ENCODE results near the gene RILPL2. TPM values are rescaled to one million over a fixed set of nuclear protein-coding genes. Genes with fewer than 3 reads are reported as not detected.
A peak's percentile ranks its signal among the peaks of the same experiment; 100 is the strongest.

Gene RILPL2
- total and polyA plus RNA-seq, 2 of the 13 experiments (the other 11 are each of a cell fraction or from before 2014, with no cell fraction given) = 2.7 to 8.1 TPM

- Histone ChIP-seq H4K20me1 (ENCODE audit: insufficient read depth, low read length) (no peaks in the 10 kb centered on the region), H3K27ac (ENCODE audit: extremely low read length, insufficient read depth, low read length) (no peak overlapping the region), H3K9ac (ENCODE audit: insufficient read depth, low read depth, low read length) (no peak overlapping the region), H3K36me3 (replicated peaks in 1 of 2; ENCODE audit: control insufficient read depth in 1 of 2, insufficient read depth in 2 of 2, low read length in 2 of 2) (no peaks in the 10 kb centered on the region), H3K4me2 (ENCODE audit: low read depth, low read length) (no peak overlapping the region), H3K4me1 (ENCODE audit: insufficient read depth, low read length) (peaks cover 53% of the 10 kb centered on the region), H3K4me3 (replicated peaks in 1 of 3; ENCODE audit: insufficient read depth in 1 of 3, low read depth in 2 of 3, low read length in 3 of 3) (no peak overlapping the region), H3K9me3 (ENCODE audit: low read length) (no peaks in the 10 kb centered on the region), H3K27me3 (ENCODE audit: control insufficient read depth in 1 of 2, insufficient read depth in 2 of 2, low read length in 2 of 2) (no peaks in the 10 kb centered on the region), H3K79me2 (ENCODE audit: insufficient read depth, low read length) (no peaks in the 10 kb centered on the region), H2AFZ (ENCODE audit: low read length) (no peak overlapping the region)
- intact Hi-C loops (cut with micrococcal nuclease; ENCODE audit: unreplicated experiment) (no loop called here), in situ Hi-C loops (cut with HindIII; ENCODE audit: extremely low pct_ligation_motif_present, low pct_unique_long_range_greater_than_20kb) (no loop called here)
- FAIRE-seq = no peak
- CTCF ChIA-PET (ENCODE audit: low intra/inter-chr PET ratio, low total read pairs) = no interaction called here
- WGBS (ENCODE audit: low lambda C conversion rate) = 22% methylated on average over 8 of the region's 8 CpGs
- DNase-seq (ENCODE audit: low spot score) = peak; percentile 78
- peak; percentile 27 for ATAC-seq
- POLR2A ChIA-PET = no interaction called here
- no TSS peak for BruUV-seq (replicated peaks)
- TF ChIP-seq ZNF441 (CRISPR knock-in tag; IDR thresholded peaks at IDR 0.05; ENCODE audit: borderline replicate concordance) = no peak
- TF ChIP-seq ZNF747 (CRISPR knock-in tag; IDR thresholded peaks at IDR 0.05; ENCODE audit: borderline replicate concordance) = no peak
- TF ChIP-seq ZMYM3 (CRISPR knock-in tag; IDR thresholded peaks at IDR 0.05) = 0 out of 2 replicates have a peak, but pooled peaks have one; percentile 32
- TF ChIP-seq RFX3 (CRISPR knock-in tag; IDR thresholded peaks at IDR 0.05) = no peak
- peak; percentile 78; the same call in 1 of the 2 replicates for TF ChIP-seq CEBPB (IDR thresholded peaks at IDR 0.05; ENCODE audit: borderline replicate concordance, low read depth, low read length)
- no peak for TF ChIP-seq ZNF138 (CRISPR knock-in tag; IDR thresholded peaks at IDR 0.05; ENCODE audit: low read depth)
- TF ChIP-seq FOXA3 (CRISPR knock-in tag; IDR thresholded peaks at IDR 0.05) = 0 out of 2 replicates have a peak, but pooled peaks have one; percentile 7
- peak; percentile 23; the same call in 1 of the 2 replicates for TF ChIP-seq TCF7L2 (IDR thresholded peaks at IDR 0.05; ENCODE audit: low read depth, low read length)
- no peak for TF ChIP-seq ZNF605 (CRISPR knock-in tag; IDR thresholded peaks at IDR 0.05)
- peak; percentile 50; the same call in 1 of the 2 replicates for TF ChIP-seq TCF7 (IDR thresholded peaks at IDR 0.05; ENCODE audit: low read depth)
- no peak for TF ChIP-seq ZNF552 (CRISPR knock-in tag; IDR thresholded peaks at IDR 0.05; ENCODE audit: borderline replicate concordance)
- no peak for TF ChIP-seq ZFP90 (CRISPR knock-in tag; IDR thresholded peaks at IDR 0.05; ENCODE audit: borderline replicate concordance)
- no peak for TF ChIP-seq AFF4 (CRISPR knock-in tag; IDR thresholded peaks at IDR 0.05)
- TF ChIP-seq ARID3A (IDR thresholded peaks at IDR 0.05; ENCODE audit: low read depth, low read length) = peak; percentile 78
- peak; percentile 70 for TF ChIP-seq FOSL2 (CRISPR knock-in tag; IDR thresholded peaks at IDR 0.05)
- TF ChIP-seq ZNF713 (CRISPR knock-in tag; IDR thresholded peaks at IDR 0.05) = no peak
These were observed 7.9 kb upstream of the RILPL2 start for GRCh38 chr12:123444092-123445026.

Data from HepG2 (cell line).